Caco-2 (cell line): Measurements from ENCODE around the gene SETD1A. TPM values are rescaled to one million over a fixed set of nuclear protein-coding genes. Genes with fewer than 3 reads are reported as not detected.

ENCODE experiments used
- BruUV-seq: library from RNA; stranded (reverse); fragments of 400-500 nt; replicated peaks from 2 replicates; lab custom pipeline; 2021; lab: Mats Ljungman, UMichigan
- CTCF ChIA-PET: fragments of 300-600 bp; sonication (Branson Sonifier 250); formaldehyde crosslinking; loops from one replicate; lab custom pipeline; 2022; ENCODE audit warnings: antibody characterized with exemption; lab: Charles Lee
- POLR2A ChIA-PET: fragments of 300-600 bp; sonication (Branson Sonifier 250); formaldehyde crosslinking; loops from one replicate; lab custom pipeline; 2022; ENCODE audit warnings: antibody characterized with exemption; lab: Charles Lee
- DNase-seq, 2 experiments: peaks; one replicate each; pipeline versions ENCODE4 v3.0.0 to v3.0.0-alpha.2; 2020 to 2022
- H3K27me3 ChIP-seq: replicated peaks from 2 replicates; pipeline ENCODE4 v1.6.0; 2011; ENCODE audit warnings: low read length; ENCODE audit not compliant: control insufficient read depth, insufficient read depth
- H3K36me3 ChIP-seq: 2 replicates; pipeline ENCODE4 v1.5.1; 2011; ENCODE audit warnings: low read length; ENCODE audit not compliant: control insufficient read depth, insufficient read depth
- H3K4me1 ChIP-seq: fragments of 250-450 bp; sonication (Bioruptor Pico); 2 replicates; pipeline ENCODE4 v1.5.1; 2020; ENCODE audit warnings: mild to moderate bottlenecking
- H3K4me3 ChIP-seq: 2 replicates; pipeline ENCODE4 v1.5.1; 2011; ENCODE audit warnings: low read depth, mild to moderate bottlenecking, control low read depth, low read length
- H3K9me3 ChIP-seq: fragments of 250-450 bp; sonication (Bioruptor Pico); 2 replicates; pipeline ENCODE4 v1.5.1; 2020; ENCODE audit warnings: mild to moderate bottlenecking, moderate library complexity
- H3K27ac Mint-ChIP-seq: one replicate; pipeline ENCODE4 v1.8.0; 2022; ENCODE audit warnings: mixed read lengths; ENCODE audit not compliant: unreplicated experiment
- H3K27me3 Mint-ChIP-seq: one replicate; pipeline ENCODE4 v1.8.0; 2022; ENCODE audit warnings: mixed read lengths; ENCODE audit not compliant: insufficient read depth, unreplicated experiment
- H3K36me3 Mint-ChIP-seq: one replicate; pipeline ENCODE4 v1.8.0; 2022; ENCODE audit warnings: mild to moderate bottlenecking, mixed read lengths; ENCODE audit not compliant: insufficient read depth, unreplicated experiment
- H3K4me1 Mint-ChIP-seq: one replicate; pipeline ENCODE4 v1.8.0; 2022; ENCODE audit warnings: low read depth, mixed read lengths; ENCODE audit not compliant: unreplicated experiment
- H3K4me3 Mint-ChIP-seq: one replicate; pipeline ENCODE4 v1.8.0; 2022; ENCODE audit warnings: mild to moderate bottlenecking, moderate library complexity, mixed read lengths; ENCODE audit not compliant: unreplicated experiment
- H3K9me3 Mint-ChIP-seq: one replicate; pipeline ENCODE4 v1.8.0; 2022; ENCODE audit warnings: mixed read lengths; ENCODE audit not compliant: unreplicated experiment
- CTCF ChIP-seq, 2 experiments: fragments of 200-600 bp in 1 of 2; IDR thresholded peaks; 1 replicate in 1 of 2; 2 replicates in 1 of 2; pipeline versions ENCODE4 v1.5.1 to v1.8.0; 2011 to 2022; ENCODE audit warnings: antibody characterized with exemption in 1 of 2, control low read depth in 1 of 2, inconsistent platforms in 1 of 2, low read depth in 1 of 2, low read length in 1 of 2, mild to moderate bottlenecking in 1 of 2, moderate library complexity in 1 of 2; ENCODE audit not compliant: insufficient read depth in 1 of 2, severe bottlenecking in 1 of 2, unreplicated experiment in 1 of 2
- intact Hi-C: fragments of 100-400 bp; cut with micrococcal nuclease; formaldehyde crosslinking; loops from one replicate; pipeline ENCODE4 v1.10.0; 2022; ENCODE audit not compliant: unreplicated experiment
- total RNA-seq: library from RNA; stranded (reverse); gene quantifications from 2 replicates; pipeline ENCODE4 v1.2.3, GENCODE V29; 2022

Gene SETD1A
- total RNA-seq, 1 experiment from 2014 or later: 21.5 TPM

- TF ChIP-seq CTCF (IDR thresholded peaks at IDR 0.05; ENCODE audit: insufficient read depth in 1 of 2, low read depth in 1 of 2, low read length in 1 of 2, severe bottlenecking in 1 of 2, unreplicated experiment in 1 of 2): no peak
- DNase-seq: no peak
- Histone ChIP-seq H3K4me1 (no peaks in the 10 kb centered on the region), H3K36me3 (no peaks in the 10 kb centered on the region), H3K27me3 (no peaks in the 10 kb centered on the region), H3K9me3 (no peaks in the 10 kb centered on the region), H3K4me3 (no peak overlapping the region)
- no TSS peak for BruUV-seq
- Mint-ChIP-seq H3K36me3 (no peaks in the 10 kb centered on the region), H3K9me3 (no peaks in the 10 kb centered on the region), H3K27ac (no peak overlapping the region), H3K27me3 (no peaks in the 10 kb centered on the region), H3K4me3 (no peak overlapping the region), H3K4me1 (peaks cover 13% of the 10 kb centered on the region)
- ChIA-PET CTCF (interaction anchor here (0.6 to 0.7 kb wide), 2 partner anchors 69 to 275 kb away, joined by 3 to 5 read pairs; partner anchors contain the start of gene PHKG2), POLR2A (no interaction called here)
- intact Hi-C loops: no loop called here
Measured at GRCh38 chr16:31022544-31023251, 65.1 kb downstream of the SETD1A start.

GRCh38 chr16:31023252-31023602 lies 65.7 kb downstream of the SETD1A start:
- POLR2A ChIA-PET: no interaction called here
- no peaks in the 10 kb centered on the region for H3K4me1 ChIP-seq
- H3K27me3 ChIP-seq: no peaks in the 10 kb centered on the region
- H3K9me3 Mint-ChIP-seq: no peaks in the 10 kb centered on the region
- no TSS peak for BruUV-seq
- intact Hi-C loops: no loop called here
- no peaks in the 10 kb centered on the region for H3K36me3 ChIP-seq
- TF ChIP-seq CTCF (IDR thresholded peaks at IDR 0.05; ENCODE audit: insufficient read depth in 1 of 2, low read depth in 1 of 2, low read length in 1 of 2, severe bottlenecking in 1 of 2, unreplicated experiment in 1 of 2): no peak
- H3K9me3 ChIP-seq: no peaks in the 10 kb centered on the region
- no peaks in the 10 kb centered on the region for H3K27me3 Mint-ChIP-seq
- peaks cover 13% of the 10 kb centered on the region for H3K4me1 Mint-ChIP-seq
- H3K4me3 Mint-ChIP-seq: no peak overlapping the region
- CTCF ChIA-PET: interaction anchor here (0.6 to 0.7 kb wide), 2 partner anchors 70 to 275 kb away, joined by 3 to 5 read pairs; partner anchors contain the start of gene PHKG2
- H3K36me3 Mint-ChIP-seq: no peaks in the 10 kb centered on the region
- H3K27ac Mint-ChIP-seq: no peak overlapping the region
- H3K4me3 ChIP-seq: no peak overlapping the region
- DNase-seq: no peak

- H3K4me3 ChIP-seq: no peak overlapping the region
- no peak for DNase-seq
- CTCF ChIA-PET: no interaction called here
- no peaks in the 10 kb centered on the region for H3K9me3 ChIP-seq
- H3K36me3 ChIP-seq: no peaks in the 10 kb centered on the region
- POLR2A ChIA-PET: interaction anchor here (0.6 kb wide), 1 partner anchor 149 kb away, joined by 5 read pairs; no protein-coding TSS in a partner anchor
- H3K36me3 Mint-ChIP-seq: no peaks in the 10 kb centered on the region
- intact Hi-C loops: no loop called here
- peaks cover 13% of the 10 kb centered on the region for H3K4me1 Mint-ChIP-seq
- H3K27me3 ChIP-seq: no peaks in the 10 kb centered on the region
- no peaks in the 10 kb centered on the region for H3K9me3 Mint-ChIP-seq
- TF ChIP-seq CTCF (IDR thresholded peaks at IDR 0.05; ENCODE audit: insufficient read depth in 1 of 2, low read depth in 1 of 2, low read length in 1 of 2, severe bottlenecking in 1 of 2, unreplicated experiment in 1 of 2): no peak
- no peak overlapping the region for H3K4me3 Mint-ChIP-seq
- BruUV-seq: no TSS peak
- no peaks in the 10 kb centered on the region for H3K27me3 Mint-ChIP-seq
- H3K27ac Mint-ChIP-seq: no peak overlapping the region
- no peaks in the 10 kb centered on the region for H3K4me1 ChIP-seq
Measured at GRCh38 chr16:31023627-31024226, 66.2 kb downstream of the SETD1A start.
